Measurements from ENCODE around the gene EFCAB6.

- TF ChIP-seq CTCF (IDR thresholded peaks at IDR 0.05) (no peak), POLR2A (IDR thresholded peaks at IDR 0.05) (no peak)
These were observed 21.5 kb upstream of the EFCAB6 start for GRCh38 chr22:43833286-43834240.

Measured in Peyer's patch (tissue), 4 donors.